GM21515 (cell line): ENCODE measurements around the gene PURA.

ENCODE experiments used
- ATAC-seq: cut with Tn5 transposase; IDR thresholded peaks from one replicate; pipeline ENCODE4 v1.9.1; 2021; ENCODE audit not compliant: unreplicated experiment

Gene PURA

GRCh38 chr5:140113699-140114263 is at the start of gene PURA:
PURA (plus strand) TSS chr5:140114109; CDS start chr5:140114182, 73 bp downstream.
- ATAC-seq, result peak; percentile 85

GRCh38 chr5:140072812-140073211 is 41.1 kb upstream of the PURA start:
- ATAC-seq, result no peak

GRCh38 chr5:140073296-140073695 is 40.6 kb upstream of the PURA start:
- no peak for ATAC-seq

GRCh38 chr5:140075371-140075770 is 38.5 kb upstream of the PURA start:
- no peak for ATAC-seq

GRCh38 chr5:140076142-140076541 is 37.8 kb upstream of the PURA start:
- no peak for ATAC-seq

GRCh38 chr5:140076788-140077187 is 37.1 kb upstream of the PURA start:
- ATAC-seq, result no peak

GRCh38 chr5:140083120-140083519 is 30.8 kb upstream of the PURA start:
- ATAC-seq, result no peak

- ATAC-seq, result no peak
These were observed 30.3 kb upstream of the PURA start for GRCh38 chr5:140083650-140084049.

- ATAC-seq, result no peak
These were observed 29.4 kb upstream of the PURA start for GRCh38 chr5:140084541-140084940.

- ATAC-seq, result no peak
These were observed 23.7 kb upstream of the PURA start for GRCh38 chr5:140090251-140090650.

- no peak for ATAC-seq
These were observed 20.7 kb upstream of the PURA start for GRCh38 chr5:140093179-140093578.

GRCh38 chr5:140093866-140094265 is 20.0 kb upstream of the PURA start:
- ATAC-seq, result no peak

- no peak for ATAC-seq
These were observed 19.0 kb upstream of the PURA start for GRCh38 chr5:140094889-140095288.

- ATAC-seq, result no peak
These were observed 12.7 kb upstream of the PURA start for GRCh38 chr5:140101179-140101578.

- ATAC-seq, result no peak
These were observed 10.8 kb upstream of the PURA start for GRCh38 chr5:140103154-140103553.

- no peak for ATAC-seq
These were observed 9.8 kb upstream of the PURA start for GRCh38 chr5:140104100-140104499.

- ATAC-seq, result no peak
These were observed 7.8 kb upstream of the PURA start for GRCh38 chr5:140106101-140106500.

- no peak for ATAC-seq
These were observed 7.1 kb upstream of the PURA start for GRCh38 chr5:140106805-140107311.

- peak; percentile 87 for ATAC-seq
These were observed 6.4 kb upstream of the PURA start for GRCh38 chr5:140107312-140108092.

GRCh38 chr5:140108093-140109017 is 5.6 kb upstream of the PURA start:
- ATAC-seq, result no peak

GRCh38 chr5:140109018-140109758 is 4.7 kb upstream of the PURA start:
- ATAC-seq, result no peak
